ENCODE measurements around the gene SMCHD1. TPM values are rescaled to one million over a fixed set of nuclear protein-coding genes. Genes with fewer than 3 reads are reported as not detected.
A peak's percentile ranks its signal among the peaks of the same experiment; 100 is the strongest.

SMCHD1 gene
- total and polyA plus RNA-seq, 2 donors = 26.6 to 87.8 TPM

DNA sequence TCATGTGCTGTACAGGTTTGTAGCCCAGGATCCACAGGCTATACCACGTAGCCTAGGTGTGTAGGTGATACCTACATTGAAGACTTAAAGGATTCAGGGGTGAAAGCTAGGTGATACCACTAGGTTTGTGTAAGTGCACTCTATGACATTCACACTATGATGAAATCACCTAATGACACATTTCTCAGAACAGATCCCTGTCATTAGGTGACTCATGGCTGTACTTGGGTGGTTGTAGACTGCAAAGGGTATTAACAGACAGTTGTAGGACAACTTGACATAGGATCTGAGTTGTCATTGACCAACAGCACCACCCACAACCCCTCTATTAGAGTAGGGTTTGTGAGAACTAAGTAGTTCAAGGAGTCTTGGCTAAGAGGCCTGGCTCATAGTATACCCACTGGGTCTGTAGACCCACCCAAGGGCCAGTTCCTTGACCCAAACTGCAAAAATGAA, 27.7 kb upstream of the SMCHD1 start:
- 97% methylated on average over 1 of the region's 1 CpG for WGBS

DNA sequence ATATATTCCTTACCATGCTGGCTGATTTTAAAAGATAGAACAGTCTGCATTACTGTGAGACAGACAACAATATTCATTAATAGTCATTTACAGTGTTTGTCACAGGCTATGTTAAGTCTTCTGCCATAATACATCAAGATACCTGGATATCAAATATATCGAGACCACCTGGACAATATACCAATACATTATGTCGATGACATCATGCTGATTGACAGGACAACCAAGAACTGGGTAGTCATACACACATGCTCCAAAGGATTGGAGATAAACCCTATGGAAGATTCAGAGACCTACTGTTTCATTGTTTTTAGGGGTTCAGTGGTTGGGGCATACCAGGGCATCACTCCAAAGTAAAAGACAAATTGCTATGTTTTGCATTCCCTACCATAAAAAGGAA, 26.5 kb upstream of the SMCHD1 start:
- Histone ChIP-seq H3K9me3 (ENCODE audit: control insufficient read depth in 2 of 2, insufficient read depth in 1 of 2, low read length in 1 of 2) (peaks cover 0 to 2% of the 10 kb centered on the region in 2 donors), H3K36me3 (ENCODE audit: control insufficient read depth in 2 of 2, insufficient read depth in 2 of 2, low read length in 1 of 2) (no peaks in the 10 kb centered on the region), H3K27ac (ENCODE audit: low read depth in 1 of 2, low read length in 1 of 2) (no peak overlapping the region), H3K4me3 (ENCODE audit: low read length in 2 of 2) (no peak overlapping the region), H3K27me3 (ENCODE audit: control insufficient read depth in 2 of 2, insufficient read depth in 1 of 2, low read length in 1 of 2) (no peaks in the 10 kb centered on the region), H3K4me1 (ENCODE audit: control insufficient read depth in 2 of 2, insufficient read depth in 2 of 2, low read length in 2 of 2) (no peaks in the 10 kb centered on the region)
- 98% methylated on average over 2 of the region's 2 CpGs for WGBS
- DNase-seq (ENCODE audit: low read depth in 6 of 9, low spot score in 9 of 9) = no peak

More for the DNA sequence above, 27.7 kb upstream of the SMCHD1 start:
- Histone ChIP-seq H3K9me3 (ENCODE audit: control insufficient read depth in 2 of 2, insufficient read depth in 1 of 2, low read length in 1 of 2) (no peaks in the 10 kb centered on the region), H3K36me3 (ENCODE audit: control insufficient read depth in 2 of 2, insufficient read depth in 2 of 2, low read length in 1 of 2) (no peaks in the 10 kb centered on the region), H3K27me3 (ENCODE audit: control insufficient read depth in 2 of 2, insufficient read depth in 1 of 2, low read length in 1 of 2) (no peaks in the 10 kb centered on the region), H3K27ac (ENCODE audit: low read depth in 1 of 2, low read length in 1 of 2) (no peak overlapping the region), H3K4me3 (ENCODE audit: low read length in 2 of 2) (no peak overlapping the region), H3K4me1 (ENCODE audit: control insufficient read depth in 2 of 2, insufficient read depth in 2 of 2, low read length in 2 of 2) (no peaks in the 10 kb centered on the region)
- no peak for DNase-seq (ENCODE audit: low read depth in 6 of 9, low spot score in 9 of 9)

DNA sequence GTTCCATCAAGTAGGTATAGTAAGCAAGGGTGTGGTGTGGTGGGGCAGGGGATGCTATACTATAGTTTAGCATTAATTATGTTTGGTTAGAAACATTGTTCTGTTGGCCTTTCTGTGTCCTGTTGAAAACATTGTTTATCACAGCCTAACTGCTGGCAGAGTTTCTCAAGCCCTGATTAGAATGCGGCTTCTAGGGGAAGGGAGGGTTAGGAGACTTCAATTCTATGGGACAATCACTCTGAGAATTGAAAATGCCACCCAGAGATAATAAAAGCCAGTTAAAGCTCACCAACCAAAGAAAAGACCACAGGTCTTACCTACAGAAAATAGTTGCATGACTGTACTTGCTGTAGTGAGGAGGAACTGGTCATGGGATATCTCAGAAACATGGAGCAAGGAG, 19.9 kb upstream of the SMCHD1 start:
- H3K9me3 ChIP-seq (ENCODE audit: control insufficient read depth in 2 of 2, insufficient read depth in 1 of 2, low read length in 1 of 2) = peaks cover 0 to 5% of the 10 kb centered on the region in 2 donors
- H3K4me1 ChIP-seq (ENCODE audit: control insufficient read depth in 2 of 2, insufficient read depth in 2 of 2, low read length in 2 of 2) = peaks cover 24 to 34% of the 10 kb centered on the region in 2 donors
- WGBS = 96% methylated on average over 1 of the region's 1 CpG
- no peak for DNase-seq (ENCODE audit: low read depth in 6 of 9, low spot score in 9 of 9)
- no peak overlapping the region for H3K4me3 ChIP-seq (ENCODE audit: low read length in 2 of 2)
- no peaks in the 10 kb centered on the region for H3K27me3 ChIP-seq (ENCODE audit: control insufficient read depth in 2 of 2, insufficient read depth in 1 of 2, low read length in 1 of 2)
- H3K27ac ChIP-seq (ENCODE audit: low read depth in 1 of 2, low read length in 1 of 2) = peak overlapping the region; percentile 99 to 100
- no peaks in the 10 kb centered on the region for H3K36me3 ChIP-seq (ENCODE audit: control insufficient read depth in 2 of 2, insufficient read depth in 2 of 2, low read length in 1 of 2)

DNA sequence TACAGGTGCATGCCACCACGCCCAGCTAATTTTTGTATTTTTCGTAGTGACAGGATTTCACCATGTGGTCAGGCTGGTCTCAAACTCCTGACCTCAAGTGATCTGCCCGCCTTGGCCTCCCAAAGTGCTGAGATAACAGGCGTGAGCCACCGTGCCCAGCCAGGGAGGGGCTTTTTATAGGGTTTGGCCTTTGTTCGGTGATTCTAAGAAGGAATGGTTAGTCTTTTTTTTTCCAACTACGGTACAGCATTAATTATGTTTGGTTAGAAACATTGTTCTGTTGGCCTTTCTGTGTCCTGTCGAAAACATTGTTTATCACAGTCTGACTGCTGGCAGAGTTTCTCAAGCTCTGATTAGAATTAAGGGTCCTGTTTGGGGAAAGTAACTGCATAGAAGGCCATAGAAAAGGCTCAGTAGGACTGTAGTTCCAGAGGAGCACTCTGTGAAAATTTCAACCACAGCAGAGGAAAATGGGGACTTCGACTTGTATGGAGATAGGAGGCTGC, 19.3 kb upstream of the SMCHD1 start:
- Histone ChIP-seq H3K27me3 (ENCODE audit: control insufficient read depth in 2 of 2, insufficient read depth in 1 of 2, low read length in 1 of 2) (no peaks in the 10 kb centered on the region), H3K27ac (ENCODE audit: low read depth in 1 of 2, low read length in 1 of 2) (peak overlapping the region; percentile 99 to 100), H3K9me3 (ENCODE audit: control insufficient read depth in 2 of 2, insufficient read depth in 1 of 2, low read length in 1 of 2) (peaks cover 0 to 5% of the 10 kb centered on the region in 2 donors), H3K36me3 (ENCODE audit: control insufficient read depth in 2 of 2, insufficient read depth in 2 of 2, low read length in 1 of 2) (no peaks in the 10 kb centered on the region), H3K4me1 (ENCODE audit: control insufficient read depth in 2 of 2, insufficient read depth in 2 of 2, low read length in 2 of 2) (peaks cover 24 to 35% of the 10 kb centered on the region in 2 donors), H3K4me3 (ENCODE audit: low read length in 2 of 2) (peak overlapping the region; percentile 39 to 44)
- WGBS = 60% methylated on average over 9 of the region's 9 CpGs
- no peak for DNase-seq (ENCODE audit: low read depth in 6 of 9, low spot score in 9 of 9)

GRCh38 chr18:2641638-2642037, 13.9 kb upstream of the SMCHD1 start:
- DNase-seq (ENCODE audit: low read depth in 6 of 9, low spot score in 9 of 9) = peak in 5 of 9 donors; percentile 30 to 78 (median 41)
- 2% methylated on average over 2 of the region's 2 CpGs for WGBS
- Histone ChIP-seq H3K27ac (ENCODE audit: low read depth in 1 of 2, low read length in 1 of 2) (peak overlapping the region; percentile 53 to 62), H3K9me3 (ENCODE audit: control insufficient read depth in 2 of 2, insufficient read depth in 1 of 2, low read length in 1 of 2) (no peaks in the 10 kb centered on the region), H3K4me3 (ENCODE audit: low read length in 2 of 2) (no peak overlapping the region), H3K36me3 (ENCODE audit: control insufficient read depth in 2 of 2, insufficient read depth in 2 of 2, low read length in 1 of 2) (no peaks in the 10 kb centered on the region), H3K4me1 (ENCODE audit: control insufficient read depth in 2 of 2, insufficient read depth in 2 of 2, low read length in 2 of 2) (peaks cover 9 to 26% of the 10 kb centered on the region in 2 donors), H3K27me3 (ENCODE audit: control insufficient read depth in 2 of 2, insufficient read depth in 1 of 2, low read length in 1 of 2) (no peaks in the 10 kb centered on the region)

DNA sequence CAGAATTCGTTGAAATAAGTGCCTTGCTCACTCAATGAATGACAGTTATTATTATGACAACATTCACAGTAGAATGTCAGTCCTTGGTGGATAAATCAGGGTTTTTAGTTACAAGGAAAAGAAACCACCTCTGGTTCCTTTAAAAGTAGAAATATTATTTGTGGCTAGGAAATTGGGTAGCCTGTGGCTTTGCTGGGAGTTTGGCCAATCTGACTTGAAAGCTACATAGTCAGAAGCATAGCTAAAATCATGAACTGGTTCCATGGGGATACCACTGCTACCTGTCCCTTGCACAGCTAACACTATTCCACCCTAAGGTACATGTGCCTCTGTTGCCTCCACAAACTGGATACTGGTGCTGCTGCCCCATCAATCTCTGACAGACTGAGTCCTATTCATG, 12.8 kb upstream of the SMCHD1 start:
- whole genome bisulfite sequencing = 83% methylated on average over 1 of the region's 1 CpG
- Histone ChIP-seq H3K4me3 (ENCODE audit: low read length in 2 of 2) (no peak overlapping the region), H3K4me1 (ENCODE audit: control insufficient read depth in 2 of 2, insufficient read depth in 2 of 2, low read length in 2 of 2) (peaks cover 4 to 19% of the 10 kb centered on the region in 2 donors), H3K27ac (ENCODE audit: low read depth in 1 of 2, low read length in 1 of 2) (no peak overlapping the region), H3K9me3 (ENCODE audit: control insufficient read depth in 2 of 2, insufficient read depth in 1 of 2, low read length in 1 of 2) (no peaks in the 10 kb centered on the region), H3K36me3 (ENCODE audit: control insufficient read depth in 2 of 2, insufficient read depth in 2 of 2, low read length in 1 of 2) (no peaks in the 10 kb centered on the region), H3K27me3 (ENCODE audit: control insufficient read depth in 2 of 2, insufficient read depth in 1 of 2, low read length in 1 of 2) (no peaks in the 10 kb centered on the region)
- no peak for DNase-seq (ENCODE audit: low read depth in 6 of 9, low spot score in 9 of 9)

DNA sequence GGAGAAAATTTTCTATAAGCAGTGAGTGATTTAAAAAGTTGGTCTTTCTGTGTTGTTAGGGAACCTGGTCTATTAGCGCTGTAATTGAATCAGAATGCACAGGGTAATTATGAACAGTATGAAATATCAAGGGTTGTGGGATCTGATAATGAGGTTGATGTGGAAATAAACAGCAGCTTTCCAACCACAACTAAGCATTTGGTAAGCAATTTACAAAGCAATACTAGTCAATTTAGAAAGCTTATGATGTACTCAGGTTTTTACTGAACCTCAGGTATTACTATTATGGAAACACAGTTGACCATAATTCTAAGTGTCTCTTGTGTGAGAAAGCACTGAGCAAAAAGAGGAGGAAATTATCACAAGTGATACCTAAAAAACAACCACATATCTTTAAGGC, 11.0 kb upstream of the SMCHD1 start:
- Histone ChIP-seq H3K27me3 (ENCODE audit: control insufficient read depth in 2 of 2, insufficient read depth in 1 of 2, low read length in 1 of 2) (no peaks in the 10 kb centered on the region), H3K4me3 (ENCODE audit: low read length in 2 of 2) (no peak overlapping the region), H3K9me3 (ENCODE audit: control insufficient read depth in 2 of 2, insufficient read depth in 1 of 2, low read length in 1 of 2) (no peaks in the 10 kb centered on the region), H3K27ac (ENCODE audit: low read depth in 1 of 2, low read length in 1 of 2) (no peak overlapping the region), H3K4me1 (ENCODE audit: control insufficient read depth in 2 of 2, insufficient read depth in 2 of 2, low read length in 2 of 2) (peaks cover 0 to 7% of the 10 kb centered on the region in 2 donors), H3K36me3 (ENCODE audit: control insufficient read depth in 2 of 2, insufficient read depth in 2 of 2, low read length in 1 of 2) (no peaks in the 10 kb centered on the region)
- no peak for DNase-seq (ENCODE audit: low read depth in 6 of 9, low spot score in 9 of 9)
- 94% methylated on average over 1 of the region's 1 CpG for WGBS

DNA sequence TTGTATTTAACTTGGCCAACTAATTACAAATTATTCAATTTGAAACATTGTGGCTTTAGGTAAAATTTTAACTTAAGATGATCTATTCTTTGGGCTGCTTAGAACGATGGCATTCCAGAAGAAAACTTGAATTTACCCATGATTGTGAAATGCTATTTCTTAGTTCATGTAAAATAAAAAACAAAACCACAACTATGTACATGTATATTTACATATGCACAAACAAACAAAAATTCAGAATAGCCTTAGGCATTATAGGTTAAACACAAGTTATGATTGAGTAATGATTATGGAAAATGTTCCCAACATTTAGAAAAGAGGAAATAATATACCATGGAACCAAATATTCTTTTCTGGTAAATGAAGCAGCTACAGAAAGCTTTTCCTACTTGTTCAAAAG, 3.5 kb upstream of the SMCHD1 start:
- 100% methylated on average over 1 of the region's 1 CpG for WGBS
- Histone ChIP-seq H3K4me3 (ENCODE audit: low read length in 2 of 2) (no peak overlapping the region), H3K27ac (ENCODE audit: low read depth in 1 of 2, low read length in 1 of 2) (no peak overlapping the region), H3K9me3 (ENCODE audit: control insufficient read depth in 2 of 2, insufficient read depth in 1 of 2, low read length in 1 of 2) (no peaks in the 10 kb centered on the region), H3K36me3 (ENCODE audit: control insufficient read depth in 2 of 2, insufficient read depth in 2 of 2, low read length in 1 of 2) (no peaks in the 10 kb centered on the region), H3K27me3 (ENCODE audit: control insufficient read depth in 2 of 2, insufficient read depth in 1 of 2, low read length in 1 of 2) (no peaks in the 10 kb centered on the region), H3K4me1 (ENCODE audit: control insufficient read depth in 2 of 2, insufficient read depth in 2 of 2, low read length in 2 of 2) (peaks cover 3 to 11% of the 10 kb centered on the region in 2 donors)
- no peak for DNase-seq (ENCODE audit: low read depth in 6 of 9, low spot score in 9 of 9)

- no peak for DNase-seq (ENCODE audit: low read depth in 6 of 9, low spot score in 9 of 9)
- no peak overlapping the region for H3K4me3 ChIP-seq (ENCODE audit: low read length in 2 of 2)
- WGBS = 62% methylated on average over 4 of the region's 4 CpGs
- H3K9me3 ChIP-seq (ENCODE audit: control insufficient read depth in 2 of 2, insufficient read depth in 1 of 2, low read length in 1 of 2) = no peaks in the 10 kb centered on the region
- no peak overlapping the region for H3K27ac ChIP-seq (ENCODE audit: low read depth in 1 of 2, low read length in 1 of 2)
- no peaks in the 10 kb centered on the region for H3K27me3 ChIP-seq (ENCODE audit: control insufficient read depth in 2 of 2, insufficient read depth in 1 of 2, low read length in 1 of 2)
- H3K4me1 ChIP-seq (ENCODE audit: control insufficient read depth in 2 of 2, insufficient read depth in 2 of 2, low read length in 2 of 2) = peaks cover 6 to 15% of the 10 kb centered on the region in 2 donors
- H3K36me3 ChIP-seq (ENCODE audit: control insufficient read depth in 2 of 2, insufficient read depth in 2 of 2, low read length in 1 of 2) = peaks cover 0 to 2% of the 10 kb centered on the region in 2 donors
Measured at GRCh38 chr18:2653467-2653866, 2.1 kb upstream of the SMCHD1 start.
